Ishikawa (cell line): ENCODE measurements around the gene MCAT.

Experiments used
- CEBPB ChIP-seq: IDR thresholded peaks from 2 replicates; pipeline ENCODE4 v1.6.1; 2012
- CREB1 ChIP-seq: IDR thresholded peaks from 2 replicates; pipeline ENCODE4 v1.6.1; 2012; ENCODE audit warnings: low read depth
- EGR1 ChIP-seq: IDR thresholded peaks from 2 replicates; pipeline ENCODE4 v1.6.1; 2012
- EP300 ChIP-seq: IDR thresholded peaks from 2 replicates; pipeline ENCODE4 v1.6.1; 2012; ENCODE audit warnings: borderline replicate concordance
- FOXM1 ChIP-seq: IDR thresholded peaks from 2 replicates; pipeline ENCODE4 v1.6.1; 2012; ENCODE audit warnings: low read depth, borderline replicate concordance
- NFIC ChIP-seq: IDR thresholded peaks from 2 replicates; pipeline ENCODE4 v1.6.1; 2012
- RAD21 ChIP-seq: IDR thresholded peaks from 2 replicates; pipeline ENCODE4 v1.6.1; 2012; ENCODE audit warnings: low read depth
- TAF1 ChIP-seq: IDR thresholded peaks from 2 replicates; pipeline ENCODE4 v1.6.1; 2012; ENCODE audit warnings: low read depth, mild to moderate bottlenecking
- TCF12 ChIP-seq: IDR thresholded peaks from 2 replicates; pipeline ENCODE4 v1.6.1; 2012; ENCODE audit warnings: low read depth
- TEAD4 ChIP-seq: IDR thresholded peaks from 2 replicates; pipeline ENCODE4 v1.6.1; 2012
- YY1 ChIP-seq: IDR thresholded peaks from 2 replicates; pipeline ENCODE4 v1.6.1; 2012; ENCODE audit warnings: low read depth
- ZBTB7A ChIP-seq: IDR thresholded peaks from 2 replicates; pipeline ENCODE4 v1.6.1; 2012; ENCODE audit warnings: low read depth
- TF ChIP-seq, protein P1 (sequence below): IDR thresholded peaks from 2 replicates; pipeline ENCODE4 v1.6.1; 2012
- TF ChIP-seq, protein P2 (sequence below): IDR thresholded peaks from 2 replicates; pipeline ENCODE4 v1.6.1; 2012; ENCODE audit warnings: low read depth, mild to moderate bottlenecking
- TF ChIP-seq, protein P3 (sequence below): IDR thresholded peaks from 2 replicates; pipeline ENCODE4 v1.6.1; 2012

Gene MCAT, protein sequence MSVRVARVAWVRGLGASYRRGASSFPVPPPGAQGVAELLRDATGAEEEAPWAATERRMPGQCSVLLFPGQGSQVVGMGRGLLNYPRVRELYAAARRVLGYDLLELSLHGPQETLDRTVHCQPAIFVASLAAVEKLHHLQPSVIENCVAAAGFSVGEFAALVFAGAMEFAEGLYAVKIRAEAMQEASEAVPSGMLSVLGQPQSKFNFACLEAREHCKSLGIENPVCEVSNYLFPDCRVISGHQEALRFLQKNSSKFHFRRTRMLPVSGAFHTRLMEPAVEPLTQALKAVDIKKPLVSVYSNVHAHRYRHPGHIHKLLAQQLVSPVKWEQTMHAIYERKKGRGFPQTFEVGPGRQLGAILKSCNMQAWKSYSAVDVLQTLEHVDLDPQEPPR

DNA sequence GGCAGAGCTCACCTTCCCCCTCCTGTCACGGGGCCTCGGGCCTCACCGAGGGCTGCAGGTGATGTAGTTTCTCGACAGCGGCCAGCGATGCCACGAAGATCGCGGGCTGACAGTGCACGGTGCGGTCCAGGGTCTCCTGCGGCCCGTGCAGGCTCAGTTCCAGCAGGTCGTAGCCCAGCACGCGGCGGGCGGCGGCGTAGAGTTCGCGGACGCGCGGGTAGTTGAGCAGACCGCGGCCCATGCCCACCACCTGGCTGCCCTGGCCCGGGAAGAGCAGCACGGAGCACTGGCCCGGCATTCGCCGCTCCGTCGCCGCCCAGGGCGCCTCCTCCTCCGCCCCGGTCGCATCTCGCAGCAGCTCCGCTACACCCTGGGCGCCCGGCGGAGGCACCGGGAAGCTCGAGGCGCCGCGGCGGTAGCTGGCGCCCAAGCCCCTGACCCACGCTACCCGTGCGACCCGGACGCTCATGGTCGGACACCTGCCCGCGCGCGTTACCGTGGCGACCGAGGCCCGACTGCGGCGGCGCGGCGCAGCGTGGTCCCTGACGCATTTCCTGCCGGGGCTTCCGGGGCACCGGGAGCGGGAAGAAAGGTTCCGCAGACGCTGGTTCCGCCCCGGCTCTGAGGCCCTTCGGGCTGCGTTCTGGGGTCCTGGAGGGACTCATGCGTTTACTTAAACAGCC lies at the start of gene MCAT:
MCAT (minus strand) TSS at position 519 of the 683 bp plus-strand sequence; CDS start at position 469, 50 bp downstream.
- TF ChIP-seq EP300: 0 out of 2 replicates have a peak, but pooled peaks have one; percentile 41
- 0 out of 2 replicates have a peak, but pooled peaks have one; percentile 10 for TF ChIP-seq NFIC
- no peak for TF ChIP-seq FOXM1
- TF ChIP-seq TCF12: peak; percentile 75; the same call in 1 of the 2 replicates
- 0 out of 2 replicates have a peak, but pooled peaks have one; percentile 19 for TF ChIP-seq TEAD4
- TF ChIP-seq ZBTB7A: peak; percentile 92
- no peak for TF ChIP-seq EGR1
- TF ChIP-seq, protein P1, sequence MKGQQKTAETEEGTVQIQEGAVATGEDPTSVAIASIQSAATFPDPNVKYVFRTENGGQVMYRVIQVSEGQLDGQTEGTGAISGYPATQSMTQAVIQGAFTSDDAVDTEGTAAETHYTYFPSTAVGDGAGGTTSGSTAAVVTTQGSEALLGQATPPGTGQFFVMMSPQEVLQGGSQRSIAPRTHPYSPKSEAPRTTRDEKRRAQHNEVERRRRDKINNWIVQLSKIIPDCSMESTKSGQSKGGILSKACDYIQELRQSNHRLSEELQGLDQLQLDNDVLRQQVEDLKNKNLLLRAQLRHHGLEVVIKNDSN: peak; percentile 69
- TF ChIP-seq CREB1: 0 out of 2 replicates have a peak, but pooled peaks have one; percentile 29
- TF ChIP-seq CEBPB: no peak
- TF ChIP-seq, protein P2, sequence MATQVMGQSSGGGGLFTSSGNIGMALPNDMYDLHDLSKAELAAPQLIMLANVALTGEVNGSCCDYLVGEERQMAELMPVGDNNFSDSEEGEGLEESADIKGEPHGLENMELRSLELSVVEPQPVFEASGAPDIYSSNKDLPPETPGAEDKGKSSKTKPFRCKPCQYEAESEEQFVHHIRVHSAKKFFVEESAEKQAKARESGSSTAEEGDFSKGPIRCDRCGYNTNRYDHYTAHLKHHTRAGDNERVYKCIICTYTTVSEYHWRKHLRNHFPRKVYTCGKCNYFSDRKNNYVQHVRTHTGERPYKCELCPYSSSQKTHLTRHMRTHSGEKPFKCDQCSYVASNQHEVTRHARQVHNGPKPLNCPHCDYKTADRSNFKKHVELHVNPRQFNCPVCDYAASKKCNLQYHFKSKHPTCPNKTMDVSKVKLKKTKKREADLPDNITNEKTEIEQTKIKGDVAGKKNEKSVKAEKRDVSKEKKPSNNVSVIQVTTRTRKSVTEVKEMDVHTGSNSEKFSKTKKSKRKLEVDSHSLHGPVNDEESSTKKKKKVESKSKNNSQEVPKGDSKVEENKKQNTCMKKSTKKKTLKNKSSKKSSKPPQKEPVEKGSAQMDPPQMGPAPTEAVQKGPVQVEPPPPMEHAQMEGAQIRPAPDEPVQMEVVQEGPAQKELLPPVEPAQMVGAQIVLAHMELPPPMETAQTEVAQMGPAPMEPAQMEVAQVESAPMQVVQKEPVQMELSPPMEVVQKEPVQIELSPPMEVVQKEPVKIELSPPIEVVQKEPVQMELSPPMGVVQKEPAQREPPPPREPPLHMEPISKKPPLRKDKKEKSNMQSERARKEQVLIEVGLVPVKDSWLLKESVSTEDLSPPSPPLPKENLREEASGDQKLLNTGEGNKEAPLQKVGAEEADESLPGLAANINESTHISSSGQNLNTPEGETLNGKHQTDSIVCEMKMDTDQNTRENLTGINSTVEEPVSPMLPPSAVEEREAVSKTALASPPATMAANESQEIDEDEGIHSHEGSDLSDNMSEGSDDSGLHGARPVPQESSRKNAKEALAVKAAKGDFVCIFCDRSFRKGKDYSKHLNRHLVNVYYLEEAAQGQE: no peak
- TF ChIP-seq RAD21: no peak
- TF ChIP-seq YY1: peak; percentile 65
- TF ChIP-seq, protein P3, sequence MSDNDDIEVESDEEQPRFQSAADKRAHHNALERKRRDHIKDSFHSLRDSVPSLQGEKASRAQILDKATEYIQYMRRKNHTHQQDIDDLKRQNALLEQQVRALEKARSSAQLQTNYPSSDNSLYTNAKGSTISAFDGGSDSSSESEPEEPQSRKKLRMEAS: peak; percentile 63; the same call in 1 of the 2 replicates
- TF ChIP-seq TAF1: peak; percentile 93

DNA sequence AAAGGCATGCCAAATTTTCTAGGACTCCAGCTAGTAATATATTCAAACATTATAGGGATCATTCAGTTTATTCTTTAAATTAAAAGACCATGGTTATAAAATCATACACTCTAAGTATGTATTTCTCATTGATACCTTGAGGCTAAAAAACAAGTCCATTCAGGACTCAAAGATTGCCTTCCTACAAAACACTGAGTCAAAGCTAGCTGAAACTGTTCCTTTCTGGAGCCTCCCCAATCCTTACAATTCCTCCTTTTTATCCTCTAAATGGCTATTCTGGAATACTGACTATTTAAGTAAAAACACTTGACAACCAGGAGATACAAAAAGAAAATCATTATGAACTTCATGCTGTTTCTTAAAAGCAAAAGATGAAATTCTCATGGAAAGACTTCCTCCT lies 48.6 kb upstream of the MCAT start:
- TF ChIP-seq TEAD4 (no peak), CEBPB (no peak)

DNA sequence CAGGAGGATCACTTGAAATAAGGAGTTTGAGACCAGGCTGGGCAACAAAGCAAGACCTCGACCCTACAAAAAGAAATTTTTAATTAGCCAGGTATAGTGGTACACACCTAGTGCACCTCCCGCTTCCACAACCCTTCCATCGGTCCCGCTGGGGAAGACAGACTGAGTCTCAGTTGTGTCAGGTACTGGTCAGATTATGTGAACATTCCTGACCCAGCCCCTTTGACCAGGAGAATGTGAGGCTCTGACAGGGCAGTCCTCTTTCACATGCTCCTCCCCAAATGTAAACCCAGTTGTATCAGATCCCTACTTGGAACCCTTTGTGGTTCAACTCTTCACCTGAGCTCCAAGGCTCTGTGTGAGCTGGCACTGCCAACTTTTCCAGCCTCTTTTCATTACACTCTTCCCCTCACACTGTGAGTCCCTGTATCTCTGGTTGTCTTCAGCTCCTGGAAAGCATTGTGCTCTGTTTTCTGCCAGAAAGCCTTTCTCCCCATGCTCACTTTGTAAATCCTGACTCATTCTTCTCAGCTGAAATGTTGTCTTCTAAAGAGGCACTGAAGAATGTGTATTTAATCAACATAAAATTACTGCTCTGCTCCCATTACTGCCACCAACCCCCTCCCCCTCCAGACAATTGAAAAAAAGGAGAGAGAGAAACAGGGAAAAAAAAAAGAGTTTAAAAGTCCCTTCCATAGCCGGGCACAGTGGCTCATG lies 45.8 kb upstream of the MCAT start:
- TF ChIP-seq ZBTB7A (no peak), EGR1 (no peak), CEBPB (no peak), TCF12 (no peak), CREB1 (no peak), TAF1 (no peak), YY1 (no peak), TEAD4 (no peak), RAD21 (no peak), FOXM1 (no peak), NFIC (no peak), EP300 (no peak)
- TF ChIP-seq, protein P2: no peak
- TF ChIP-seq, protein P3: no peak
- TF ChIP-seq, protein P1: no peak

DNA sequence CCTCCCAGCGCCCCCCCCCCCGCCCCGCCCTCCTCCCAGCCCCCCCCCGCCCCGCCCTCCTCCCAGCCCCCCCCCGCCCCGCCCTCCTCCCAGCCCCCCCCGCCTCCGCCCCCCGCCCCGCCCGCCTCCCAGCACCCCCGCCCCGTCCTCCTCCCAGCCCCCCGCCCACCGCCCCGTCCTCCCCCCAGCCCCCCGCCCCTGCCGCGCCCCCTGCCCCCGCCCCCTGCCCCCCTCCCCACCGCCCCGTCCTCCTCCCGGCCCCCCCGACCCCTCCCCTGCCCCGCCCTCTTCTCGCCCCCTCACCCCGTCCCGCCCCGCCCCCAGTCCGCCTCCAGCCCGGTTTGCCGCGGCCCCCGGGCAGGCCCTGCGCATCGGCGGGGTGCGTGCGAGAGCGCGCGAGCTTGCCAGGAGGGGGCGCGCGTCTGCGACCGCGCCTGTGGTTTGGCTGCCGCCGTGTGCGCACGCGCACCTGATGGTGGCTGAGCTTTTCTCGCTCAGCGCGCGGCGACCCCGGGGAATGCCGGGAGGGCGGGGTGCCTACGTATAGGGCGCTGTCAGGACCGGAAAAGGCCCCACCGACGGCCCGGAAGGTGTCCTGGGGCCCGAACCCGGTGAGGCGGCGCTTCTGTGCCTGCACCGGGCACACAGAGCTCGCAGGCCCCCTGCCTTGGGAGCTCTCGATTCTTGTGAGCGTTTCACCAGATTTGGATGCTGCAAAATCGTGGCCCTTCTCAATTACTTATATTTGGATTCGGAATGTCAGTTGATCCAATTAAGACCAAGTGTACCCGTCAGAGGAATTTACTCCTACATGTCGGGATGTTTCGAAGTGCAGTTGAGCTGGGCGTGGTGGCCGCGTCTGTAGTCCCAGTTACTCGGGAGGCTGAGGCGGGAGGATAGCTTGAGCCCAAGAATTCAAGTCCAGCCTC lies 44.2 kb upstream of the MCAT start:
- TF ChIP-seq TCF12 (peak; percentile 75; the same call in 1 of the 2 replicates), RAD21 (no peak), CREB1 (peak; percentile 44; the same call in 1 of the 2 replicates), TAF1 (peak; percentile 73), YY1 (peak; percentile 20; the same call in 1 of the 2 replicates), TEAD4 (peak; percentile 51), CEBPB (no peak)
- TF ChIP-seq, protein P3: peak; percentile 49
